HG03196 (cell line): Measurements from ENCODE around the gene CTTNBP2.

Source experiments
- ATAC-seq: cut with Tn5 transposase; IDR thresholded peaks from one replicate; pipeline ENCODE4 v1.9.1; 2021; ENCODE audit not compliant: unreplicated experiment

The CTTNBP2 gene

GRCh38 chr7:117829450-117830117, 43.7 kb downstream of the CTTNBP2 start:
- ATAC-seq, result no peak

DNA sequence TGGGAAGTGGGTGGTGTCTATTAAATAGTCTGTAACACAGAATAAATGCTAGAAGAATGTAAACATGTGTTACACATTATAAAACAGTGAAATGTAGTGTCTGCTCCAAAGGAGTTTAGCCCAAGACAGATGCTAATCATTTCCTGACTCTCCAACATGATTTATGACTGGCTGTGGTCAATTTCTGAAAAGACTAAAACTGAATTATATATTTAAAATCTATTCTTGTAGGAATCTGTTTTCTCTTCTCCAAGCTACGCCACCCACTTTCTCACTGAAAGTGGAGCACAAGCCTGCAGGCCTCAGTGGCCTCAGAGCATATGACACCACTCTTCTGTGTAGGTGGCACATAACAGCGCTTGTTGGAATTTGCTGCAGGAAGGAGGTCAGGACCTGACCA, 44.4 kb downstream of the CTTNBP2 start:
- ATAC-seq, result no peak

DNA sequence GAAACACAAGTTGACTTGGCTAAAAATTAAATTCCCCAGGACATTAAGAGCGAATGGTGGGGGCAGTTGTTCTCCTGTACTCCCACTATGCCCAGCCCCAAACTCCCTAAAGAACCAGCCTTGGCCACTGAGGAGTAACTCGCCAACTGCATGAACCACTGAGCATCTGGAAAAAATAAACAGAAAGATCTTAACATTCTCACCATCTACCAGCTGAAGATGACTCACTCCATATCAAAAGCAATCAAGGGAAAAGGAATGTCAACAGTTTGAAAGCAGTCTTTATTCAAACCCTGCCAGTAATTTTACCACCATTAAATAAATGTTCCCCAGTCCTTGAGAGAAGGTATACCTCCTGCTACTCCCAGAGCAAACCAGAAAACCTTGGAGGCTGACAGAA, 45.4 kb downstream of the CTTNBP2 start:
- no peak for ATAC-seq

DNA sequence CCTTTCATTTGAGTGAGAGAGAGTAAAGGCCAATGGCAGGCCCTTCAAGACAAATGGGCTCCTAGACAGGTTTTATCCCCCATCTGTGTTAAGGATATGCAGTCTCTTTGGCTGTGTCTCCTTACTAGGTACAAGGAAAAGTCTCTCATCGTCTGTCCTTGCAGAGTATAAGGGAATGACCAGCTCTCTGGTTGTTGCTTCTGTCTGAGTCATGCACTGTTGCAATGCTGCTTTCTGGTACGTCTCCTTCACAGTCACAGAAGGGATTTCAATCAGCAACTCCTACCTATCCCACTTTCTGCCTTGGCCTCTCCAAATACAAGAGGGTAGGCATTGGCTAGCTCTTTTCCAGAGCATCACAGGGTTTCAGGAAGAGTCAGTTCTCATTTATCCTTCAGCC, 48.1 kb downstream of the CTTNBP2 start:
- no peak for ATAC-seq

GRCh38 chr7:117824592-117824991, 48.6 kb downstream of the CTTNBP2 start:
- no peak for ATAC-seq

GRCh38 chr7:117819558-117819957, 53.7 kb downstream of the CTTNBP2 start:
- ATAC-seq, result no peak

DNA sequence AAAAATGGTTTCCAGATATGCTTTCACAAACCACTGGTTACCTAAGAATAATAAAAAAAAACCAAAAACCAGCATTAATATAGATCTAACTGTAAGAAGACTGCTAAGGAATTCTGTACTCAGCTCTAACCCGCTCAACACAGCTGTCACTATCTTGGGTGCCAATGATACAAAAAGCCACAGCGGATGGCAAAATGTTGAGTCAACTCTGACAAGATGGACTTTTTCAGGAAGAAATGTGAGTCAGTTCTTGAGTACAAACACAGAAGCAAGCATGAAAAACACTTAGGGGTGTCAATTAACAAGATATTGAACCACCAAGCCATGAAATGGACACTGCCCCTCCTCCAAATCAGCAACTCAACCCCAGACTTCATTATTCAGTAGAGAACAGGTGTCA, 55.0 kb downstream of the CTTNBP2 start:
- ATAC-seq, result no peak

DNA sequence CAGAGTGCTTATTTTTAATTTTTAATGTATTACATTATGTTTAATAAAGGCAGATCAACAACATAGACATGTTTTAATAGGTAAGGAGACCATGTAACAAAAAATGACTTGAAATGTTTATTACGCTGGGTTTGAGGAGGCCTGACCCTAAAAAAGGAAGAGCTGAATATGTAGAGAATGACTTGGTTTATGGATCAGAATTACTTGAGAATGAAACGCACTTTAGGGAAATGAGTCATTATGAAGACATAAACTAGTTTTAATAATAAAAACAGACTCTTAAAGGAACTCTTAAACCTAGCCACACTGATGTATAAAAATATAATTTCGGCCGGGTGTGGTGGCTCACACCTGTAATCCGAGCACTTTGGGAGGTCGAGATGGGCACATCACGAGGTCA, 56.5 kb downstream of the CTTNBP2 start:
- ATAC-seq, result no peak

DNA sequence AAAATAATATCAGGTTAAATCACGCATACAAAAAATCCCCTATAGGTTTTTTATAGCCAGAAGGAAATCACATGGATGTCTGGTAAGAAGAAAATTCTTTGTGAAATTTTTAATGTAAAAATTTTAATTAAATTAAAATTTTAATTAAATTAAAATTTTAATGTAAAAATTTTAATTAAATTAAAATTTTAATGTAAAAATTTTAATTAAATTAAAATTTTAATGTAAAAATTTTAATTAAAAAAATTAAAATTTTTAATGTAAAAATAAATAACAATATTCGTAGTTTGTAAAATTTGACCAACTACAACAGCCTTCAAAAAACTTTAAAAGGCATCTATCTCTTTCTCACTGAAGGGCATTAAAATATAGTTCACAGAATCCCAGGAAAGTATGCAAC, 61.5 kb downstream of the CTTNBP2 start:
- ATAC-seq, result no peak

DNA sequence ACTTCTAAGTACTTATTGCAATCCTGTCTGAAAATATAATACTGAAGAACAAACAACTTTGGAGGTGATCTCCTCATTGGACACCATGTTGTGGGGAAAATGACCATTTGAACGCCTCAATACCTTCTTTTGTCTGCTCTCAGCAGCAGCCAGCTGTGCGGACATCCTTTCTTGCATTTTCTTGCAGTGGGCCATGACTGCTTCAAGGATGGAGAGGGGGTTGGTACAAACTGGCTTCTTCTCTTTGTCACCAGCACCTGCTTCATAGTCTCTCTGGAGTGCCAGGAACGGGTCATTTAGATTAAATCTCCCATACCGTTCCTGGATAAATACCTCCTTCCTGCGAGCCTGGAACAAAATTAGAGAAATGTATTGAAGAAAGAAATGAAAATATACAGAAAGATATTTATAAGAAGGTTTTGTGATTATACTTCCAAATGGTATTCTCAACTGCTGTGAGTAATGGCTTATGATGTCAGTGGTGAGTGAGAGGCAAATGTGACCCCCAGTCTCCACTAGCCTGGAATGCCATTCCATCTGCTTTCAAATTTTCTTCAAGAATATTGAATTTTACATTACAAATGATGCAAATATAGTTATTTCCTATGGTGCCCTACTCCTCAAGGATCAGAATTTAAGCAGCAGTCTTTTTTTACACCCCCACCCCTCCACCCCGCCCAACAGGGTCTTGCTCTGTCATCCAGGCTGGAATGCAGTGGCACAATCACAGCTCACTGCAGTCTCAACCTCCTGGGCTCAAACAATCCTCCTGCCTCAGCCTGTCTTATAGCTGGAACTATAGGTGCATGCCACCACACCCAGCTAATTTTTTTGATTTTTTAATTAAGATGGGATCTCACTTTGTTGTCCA, 62.4 kb downstream of the CTTNBP2 start:
- no peak for ATAC-seq

GRCh38 chr7:117809958-117810357, 63.3 kb downstream of the CTTNBP2 start:
- ATAC-seq, result no peak

GRCh38 chr7:117808910-117809705, 64.1 kb downstream of the CTTNBP2 start:
- ATAC-seq, result no peak

DNA sequence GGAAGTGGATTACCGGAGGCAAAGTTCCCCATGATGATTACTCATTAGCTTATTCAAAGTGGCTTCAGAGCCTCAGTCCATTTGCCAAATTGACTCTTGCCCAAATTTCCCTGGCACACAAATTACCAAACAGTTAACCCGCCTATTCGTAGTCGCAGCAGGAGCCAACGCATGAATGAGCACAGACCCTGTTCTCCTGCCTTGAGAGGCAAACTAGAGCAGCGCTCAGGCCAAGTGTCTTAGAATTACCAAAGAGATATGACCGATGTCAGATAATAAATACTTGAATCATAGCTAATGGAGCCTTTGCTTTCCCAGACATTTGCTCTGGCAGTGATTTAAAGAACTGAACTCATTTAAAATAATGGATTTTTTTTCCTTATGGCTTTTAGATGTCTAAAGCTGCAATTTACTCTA, 64.9 kb downstream of the CTTNBP2 start:
- ATAC-seq, result no peak

DNA sequence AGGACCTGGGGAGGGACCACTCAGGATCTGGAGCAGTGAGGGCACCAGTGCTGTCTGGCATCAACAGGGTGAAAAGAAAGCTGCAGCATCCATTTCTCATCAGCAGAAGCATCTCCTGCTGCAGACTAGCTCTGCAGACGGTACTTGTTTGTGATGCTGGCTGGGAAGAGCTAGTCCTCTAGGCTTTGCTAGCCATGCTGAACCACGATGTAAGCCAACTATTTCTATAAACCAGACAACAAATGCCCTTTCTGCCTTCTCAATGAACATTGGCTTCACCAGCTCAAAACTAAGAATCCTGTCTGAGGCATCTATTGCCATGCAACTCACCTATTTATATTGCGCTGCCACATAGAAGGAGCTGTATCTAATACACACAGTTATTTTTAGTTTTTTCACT, 65.6 kb downstream of the CTTNBP2 start:
- no peak for ATAC-seq

DNA sequence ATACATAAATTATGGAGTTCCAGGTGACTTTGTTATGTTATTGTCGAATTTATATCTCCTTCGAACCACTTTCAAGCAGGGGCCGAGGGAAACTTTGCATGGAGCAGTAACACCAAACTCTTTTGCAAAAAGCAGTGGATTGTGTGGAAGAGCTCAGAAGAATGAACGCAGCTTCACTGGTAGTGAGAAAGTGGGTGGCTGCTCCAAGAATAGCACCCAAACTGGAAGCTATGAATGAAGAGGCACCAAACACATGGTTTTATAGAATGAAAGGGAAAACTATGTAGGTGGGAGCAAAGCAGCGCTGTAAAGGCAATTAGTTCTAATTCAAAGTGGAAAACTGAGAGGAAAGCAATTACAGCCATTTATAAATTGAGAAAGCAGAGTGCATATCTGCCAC, 67.2 kb downstream of the CTTNBP2 start:
- ATAC-seq, result no peak

DNA sequence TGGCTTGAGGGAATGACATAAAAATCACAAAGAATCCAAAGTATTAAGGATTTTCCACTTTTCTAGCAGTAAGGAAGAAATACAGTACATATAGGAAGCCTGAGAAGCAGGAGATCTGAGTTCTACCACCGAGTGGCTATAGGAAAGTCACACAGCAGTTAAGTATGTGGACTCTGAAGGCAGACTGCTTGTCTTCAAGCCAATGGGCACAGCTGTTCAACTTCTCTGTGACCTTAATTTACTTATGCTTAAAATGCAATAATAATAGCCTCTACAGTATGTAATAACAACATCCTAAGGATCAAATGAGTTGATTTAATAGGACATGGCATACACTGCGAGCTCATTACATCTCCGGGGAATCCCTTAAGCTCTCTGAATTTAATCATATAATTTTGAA, 68.0 kb downstream of the CTTNBP2 start:
- no peak for ATAC-seq

DNA sequence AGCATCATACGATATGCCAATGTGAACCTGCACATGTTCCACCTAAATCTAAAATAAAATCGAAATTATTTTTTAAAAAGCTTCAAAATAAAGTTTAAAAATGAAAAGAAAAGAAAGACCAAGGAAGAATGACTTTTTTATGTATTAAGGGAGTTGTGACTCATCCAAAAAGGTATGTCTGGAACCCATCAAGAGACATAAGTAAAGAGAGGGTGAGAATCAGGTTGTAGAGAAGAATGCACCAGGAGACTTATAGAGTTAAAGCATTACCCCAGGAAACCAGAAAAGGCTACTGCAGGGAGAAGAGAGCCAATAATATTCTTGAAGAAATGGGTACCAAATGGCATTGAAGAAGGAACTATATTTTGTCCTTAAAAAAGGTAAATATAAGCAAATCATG, 69.8 kb downstream of the CTTNBP2 start:
- ATAC-seq, result no peak

- no peak for ATAC-seq
Measured at GRCh38 chr7:117802660-117803059, 70.6 kb downstream of the CTTNBP2 start.

- ATAC-seq, result no peak
Measured at GRCh38 chr7:117800841-117801240, 72.4 kb downstream of the CTTNBP2 start.

- no peak for ATAC-seq
Measured at GRCh38 chr7:117800406-117800805, 72.8 kb downstream of the CTTNBP2 start.

DNA sequence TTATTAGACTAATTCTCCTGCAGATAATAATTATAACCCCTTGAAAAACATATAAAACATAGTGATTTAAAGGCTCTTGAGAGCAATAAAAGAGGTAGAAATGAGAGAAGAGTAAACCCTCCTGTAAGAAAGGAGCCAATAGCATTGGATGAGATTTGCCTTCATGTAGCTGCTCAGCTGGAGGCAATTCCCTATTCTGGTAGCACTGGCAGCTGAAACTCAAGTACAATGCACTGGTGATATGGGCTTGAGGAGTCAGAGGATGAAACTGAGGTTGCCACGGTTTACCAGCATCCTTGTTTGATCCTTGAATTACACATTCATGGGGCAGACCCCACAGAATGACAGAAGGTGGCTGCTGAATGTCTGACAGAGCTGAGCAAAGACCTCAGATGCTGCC, 76.4 kb downstream of the CTTNBP2 start:
- ATAC-seq, result no peak

- ATAC-seq, result no peak
Measured at GRCh38 chr7:117793976-117794375, 79.3 kb downstream of the CTTNBP2 start.
